Measurements from ENCODE around the gene DDX3X. TPM values are rescaled to one million over a fixed set of nuclear protein-coding genes. Genes with fewer than 3 reads are reported as not detected.

Gene DDX3X
- total RNA-seq, 1 experiment from 2014 or later = 338 TPM

DNA sequence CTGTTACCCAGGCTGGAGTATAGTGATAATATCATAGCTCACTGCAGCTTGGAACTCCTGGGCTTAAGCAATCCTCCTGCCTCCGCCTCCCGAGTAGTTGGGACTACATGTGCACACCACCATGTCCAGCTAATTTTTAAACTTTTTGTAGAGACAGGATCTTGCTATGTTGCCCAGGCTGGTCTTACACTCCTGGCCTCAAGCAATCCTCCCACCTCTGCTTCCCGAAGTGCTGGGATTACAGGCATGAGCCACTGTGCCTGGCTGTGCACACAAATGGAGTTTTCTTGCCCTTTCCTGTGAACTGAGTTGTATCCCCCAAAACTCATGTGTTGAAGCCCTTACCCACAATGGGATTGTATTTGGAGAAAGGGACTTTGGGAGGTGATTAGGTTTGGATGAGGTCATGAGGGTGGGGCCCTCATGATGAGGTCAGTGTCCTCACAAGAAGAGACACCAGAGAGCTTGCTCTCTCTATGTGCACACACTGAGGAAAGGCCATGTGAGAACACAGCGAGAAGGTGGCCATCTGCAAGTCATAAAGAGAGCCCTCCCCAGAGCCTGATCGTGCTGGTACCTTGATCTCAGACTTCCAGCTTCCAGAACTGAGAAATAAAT lies 40.1 kb downstream of the DDX3X start:
- H3K4me3 Mint-ChIP-seq = no peak overlapping the region
- H3K4me2 ChIP-seq (ENCODE audit: insufficient read depth, insufficient read length, low read length) = no peak overlapping the region

More for the DNA sequence above, 40.1 kb downstream of the DDX3X start:
- no peak for DNase-seq
- Histone ChIP-seq H3K27me3 (ENCODE audit: insufficient read depth, low read length) (no peaks in the 10 kb centered on the region), H3K56ac (ENCODE audit: insufficient read length, low read depth, low read length) (no peak overlapping the region), H2AK5ac (ENCODE audit: insufficient read length, low read length) (no peak overlapping the region), H2AFZ (ENCODE audit: low read length) (no peak overlapping the region), H3K4me1 (ENCODE audit: insufficient read depth, low read length) (no peaks in the 10 kb centered on the region), H3K14ac (ENCODE audit: insufficient read depth, low read length) (no peak overlapping the region), H3K18ac (ENCODE audit: insufficient read length, low read depth, low read length) (no peak overlapping the region), H3K23ac (ENCODE audit: insufficient read length, low read depth, low read length) (no peak overlapping the region), H3K9ac (ENCODE audit: extremely low read depth, insufficient read length, low read length) (no peak overlapping the region), H2BK15ac (ENCODE audit: low read depth, low read length) (no peak overlapping the region), H2BK20ac (ENCODE audit: low read depth, low read length, poor library complexity, severe bottlenecking) (no peak overlapping the region), H3K23me2 (ENCODE audit: insufficient read length, low read depth, low read length, poor library complexity, severe bottlenecking) (no peaks in the 10 kb centered on the region), H3K79me1 (ENCODE audit: insufficient read depth, low read depth, low read length, poor library complexity, severe bottlenecking) (no peaks in the 10 kb centered on the region), H2BK120ac (ENCODE audit: low read depth, low read length, poor library complexity, severe bottlenecking) (no peak overlapping the region), H3K27ac (ENCODE audit: insufficient read length, low read depth, low read length) (no peak overlapping the region), H3K79me2 (ENCODE audit: insufficient read depth, low read length) (no peaks in the 10 kb centered on the region), H2BK12ac (ENCODE audit: insufficient read length, low read depth, low read length) (no peak overlapping the region), H3K9me3 (ENCODE audit: control insufficient read depth, low read depth, low read length) (no peaks in the 10 kb centered on the region), H4K5ac (ENCODE audit: insufficient read length, low read depth, low read length) (no peak overlapping the region), H3T11ph (ENCODE audit: low read length) (no peak overlapping the region), H2BK5ac (ENCODE audit: insufficient read length, low read length) (no peak overlapping the region), H4K20me1 (ENCODE audit: control insufficient read depth, insufficient read depth, insufficient read length) (no peaks in the 10 kb centered on the region), H3K4ac (ENCODE audit: low read depth, low read length) (no peak overlapping the region), H4K91ac (ENCODE audit: insufficient read length, low read depth, low read length) (no peak overlapping the region), H4K8ac (replicated peaks; ENCODE audit: insufficient read length, low read depth, low read length) (no peak overlapping the region)
- WGBS (ENCODE audit: extremely low coverage, insufficient read length, low lambda C conversion rate) = no CpG with 5 or more reads among the region's 5 CpGs
- Mint-ChIP-seq H3K36me3 (ENCODE audit: insufficient read depth in 1 of 3, low read depth in 3 of 3) (peaks cover 1 to 3% (median 2%) of the 10 kb centered on the region in 3 experiments; a peak in 4 of 7 replicates), H3K9me3 (peaks cover 45 to 50% of the 10 kb centered on the region in 2 experiments), H3K4me1 (no peaks in the 10 kb centered on the region), H3K27ac (no peak overlapping the region), H3K27me3 (ENCODE audit: low read depth) (peaks cover 2% of the 10 kb centered on the region; the same call in 1 of the 2 replicates)
- TF ChIP-seq, protein P1, sequence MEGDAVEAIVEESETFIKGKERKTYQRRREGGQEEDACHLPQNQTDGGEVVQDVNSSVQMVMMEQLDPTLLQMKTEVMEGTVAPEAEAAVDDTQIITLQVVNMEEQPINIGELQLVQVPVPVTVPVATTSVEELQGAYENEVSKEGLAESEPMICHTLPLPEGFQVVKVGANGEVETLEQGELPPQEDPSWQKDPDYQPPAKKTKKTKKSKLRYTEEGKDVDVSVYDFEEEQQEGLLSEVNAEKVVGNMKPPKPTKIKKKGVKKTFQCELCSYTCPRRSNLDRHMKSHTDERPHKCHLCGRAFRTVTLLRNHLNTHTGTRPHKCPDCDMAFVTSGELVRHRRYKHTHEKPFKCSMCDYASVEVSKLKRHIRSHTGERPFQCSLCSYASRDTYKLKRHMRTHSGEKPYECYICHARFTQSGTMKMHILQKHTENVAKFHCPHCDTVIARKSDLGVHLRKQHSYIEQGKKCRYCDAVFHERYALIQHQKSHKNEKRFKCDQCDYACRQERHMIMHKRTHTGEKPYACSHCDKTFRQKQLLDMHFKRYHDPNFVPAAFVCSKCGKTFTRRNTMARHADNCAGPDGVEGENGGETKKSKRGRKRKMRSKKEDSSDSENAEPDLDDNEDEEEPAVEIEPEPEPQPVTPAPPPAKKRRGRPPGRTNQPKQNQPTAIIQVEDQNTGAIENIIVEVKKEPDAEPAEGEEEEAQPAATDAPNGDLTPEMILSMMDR (conservative IDR thresholded peaks at IDR 0.05) = no peak
